ENCODE data around the gene ARSK.

ARSK gene

DNA sequence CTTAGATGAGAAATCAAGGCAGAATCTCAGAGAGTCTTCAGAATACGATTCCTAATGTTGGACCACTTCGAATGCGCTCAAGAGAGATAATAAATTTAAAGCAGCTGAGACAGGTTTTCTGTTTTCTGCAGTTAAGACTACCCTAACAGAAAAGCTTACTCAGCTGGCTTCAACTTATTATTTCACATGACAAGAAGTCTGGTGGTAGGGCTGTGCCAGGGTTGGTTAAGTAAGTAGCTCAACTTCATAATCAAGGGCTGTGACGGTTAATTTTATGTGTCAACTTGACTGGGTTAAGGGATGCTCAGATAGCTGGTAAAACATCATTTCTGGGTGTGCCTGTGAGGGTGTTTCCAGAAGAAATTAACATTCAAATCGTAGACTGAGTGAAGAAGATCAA lies 68.8 kb downstream of the ARSK start:
- Mint-ChIP-seq H3K27me3 (ENCODE audit: low read depth, poor library complexity) (peaks cover 56% of the 10 kb centered on the region), H3K4me1 (peaks cover 13% of the 10 kb centered on the region), H3K9me3 (peaks cover 5% of the 10 kb centered on the region), H3K36me3 (ENCODE audit: low read depth) (no peaks in the 10 kb centered on the region), H3K27ac (no peak overlapping the region), H3K4me3 (no peak overlapping the region)
- DNase-seq = no peak
- TF ChIP-seq, protein P1, sequence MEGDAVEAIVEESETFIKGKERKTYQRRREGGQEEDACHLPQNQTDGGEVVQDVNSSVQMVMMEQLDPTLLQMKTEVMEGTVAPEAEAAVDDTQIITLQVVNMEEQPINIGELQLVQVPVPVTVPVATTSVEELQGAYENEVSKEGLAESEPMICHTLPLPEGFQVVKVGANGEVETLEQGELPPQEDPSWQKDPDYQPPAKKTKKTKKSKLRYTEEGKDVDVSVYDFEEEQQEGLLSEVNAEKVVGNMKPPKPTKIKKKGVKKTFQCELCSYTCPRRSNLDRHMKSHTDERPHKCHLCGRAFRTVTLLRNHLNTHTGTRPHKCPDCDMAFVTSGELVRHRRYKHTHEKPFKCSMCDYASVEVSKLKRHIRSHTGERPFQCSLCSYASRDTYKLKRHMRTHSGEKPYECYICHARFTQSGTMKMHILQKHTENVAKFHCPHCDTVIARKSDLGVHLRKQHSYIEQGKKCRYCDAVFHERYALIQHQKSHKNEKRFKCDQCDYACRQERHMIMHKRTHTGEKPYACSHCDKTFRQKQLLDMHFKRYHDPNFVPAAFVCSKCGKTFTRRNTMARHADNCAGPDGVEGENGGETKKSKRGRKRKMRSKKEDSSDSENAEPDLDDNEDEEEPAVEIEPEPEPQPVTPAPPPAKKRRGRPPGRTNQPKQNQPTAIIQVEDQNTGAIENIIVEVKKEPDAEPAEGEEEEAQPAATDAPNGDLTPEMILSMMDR (IDR thresholded peaks at IDR 0.05) = no peak

DNA sequence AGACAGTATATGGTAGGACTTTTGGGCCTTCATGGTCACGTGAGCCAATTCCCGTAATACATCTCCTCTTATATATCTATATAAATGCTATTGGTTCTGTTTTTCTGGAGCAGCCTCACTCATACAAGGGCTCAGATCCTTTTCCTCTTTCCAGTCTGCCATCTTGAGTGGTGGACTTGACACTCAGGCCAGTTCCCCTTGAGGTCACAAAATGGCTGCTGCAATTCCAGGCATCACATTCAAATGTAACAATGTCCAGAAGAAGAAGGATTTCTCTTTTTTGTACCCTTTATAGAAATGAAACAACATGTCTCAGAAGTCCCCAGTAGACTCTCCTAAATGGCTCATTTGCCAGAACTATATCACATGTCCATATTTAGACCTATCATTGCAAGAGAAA lies 69.5 kb downstream of the ARSK start:
- Mint-ChIP-seq H3K4me3 (no peak overlapping the region), H3K27ac (no peak overlapping the region), H3K4me1 (peaks cover 13% of the 10 kb centered on the region), H3K36me3 (ENCODE audit: low read depth) (no peaks in the 10 kb centered on the region), H3K27me3 (ENCODE audit: low read depth, poor library complexity) (peaks cover 49% of the 10 kb centered on the region), H3K9me3 (peaks cover 7% of the 10 kb centered on the region)
- TF ChIP-seq, protein P1 (IDR thresholded peaks at IDR 0.05) = no peak
- DNase-seq = no peak

DNA sequence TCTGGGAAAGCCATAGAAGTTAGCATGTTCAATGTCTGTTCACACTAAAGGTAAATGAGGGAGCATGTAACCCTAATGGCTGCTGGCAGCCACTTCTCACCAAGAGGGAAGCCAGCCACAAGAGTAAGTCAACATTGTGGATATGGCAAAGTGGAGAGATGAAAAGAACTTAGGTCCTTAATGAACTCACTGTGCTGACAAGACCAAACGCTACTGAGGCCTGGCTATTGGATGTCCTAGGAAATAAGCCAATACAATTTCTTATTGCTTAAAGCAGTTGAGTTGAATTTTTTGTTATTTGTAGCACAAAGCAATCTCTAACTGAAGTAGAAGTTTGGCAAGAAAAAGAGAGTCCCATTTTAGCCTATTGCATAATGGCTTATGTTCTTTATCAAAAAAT lies 71.8 kb downstream of the ARSK start:
- Mint-ChIP-seq H3K4me1 (peaks cover 1% of the 10 kb centered on the region), H3K9me3 (peaks cover 10% of the 10 kb centered on the region), H3K27me3 (ENCODE audit: low read depth, poor library complexity) (peaks cover 32% of the 10 kb centered on the region), H3K27ac (no peak overlapping the region), H3K36me3 (ENCODE audit: low read depth) (no peaks in the 10 kb centered on the region), H3K4me3 (no peak overlapping the region)
- TF ChIP-seq, protein P1 (IDR thresholded peaks at IDR 0.05) = no peak
- DNase-seq = no peak

DNA sequence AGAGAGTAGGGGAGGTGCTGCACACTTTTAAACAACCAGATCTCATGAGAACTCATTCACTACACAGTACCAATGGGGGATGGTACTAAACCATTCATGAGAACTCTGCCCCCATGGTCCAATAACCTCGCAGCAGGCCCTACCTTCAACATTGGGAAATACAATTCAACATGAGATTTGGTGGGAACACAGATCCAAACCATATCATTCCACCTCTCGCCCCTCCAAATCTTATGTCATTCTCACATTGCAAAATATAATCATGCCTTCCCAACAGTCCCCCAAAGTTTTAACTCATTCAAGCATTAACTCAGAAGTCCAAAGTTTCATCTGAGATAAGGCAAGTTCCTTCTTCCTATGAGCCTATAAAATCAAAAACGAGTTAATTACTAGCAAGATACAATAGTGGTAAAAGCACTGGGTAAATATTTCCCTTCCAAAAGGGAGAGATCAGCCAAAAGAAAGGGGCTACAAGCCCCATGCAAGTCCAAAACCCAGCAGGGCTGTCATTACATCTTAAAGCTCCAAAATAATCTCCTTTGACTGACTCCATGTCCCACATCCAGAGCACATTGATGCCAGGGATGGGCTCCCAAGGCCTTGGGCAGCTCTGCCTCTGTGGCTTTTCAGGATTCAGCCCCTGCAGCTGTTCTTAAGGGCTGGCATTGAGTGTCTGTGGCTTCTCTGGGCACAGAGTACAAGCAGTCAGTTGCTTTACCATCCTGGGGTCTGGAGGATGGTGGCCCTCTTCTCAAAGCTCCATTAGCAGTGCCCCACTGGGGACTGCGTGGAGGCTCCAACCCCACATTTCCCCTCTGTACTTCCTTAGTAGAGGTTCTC lies 73.3 kb downstream of the ARSK start:
- Mint-ChIP-seq H3K27ac (no peak overlapping the region), H3K36me3 (ENCODE audit: low read depth) (no peaks in the 10 kb centered on the region), H3K27me3 (ENCODE audit: low read depth, poor library complexity) (peaks cover 17% of the 10 kb centered on the region), H3K4me3 (no peak overlapping the region), H3K9me3 (peaks cover 8% of the 10 kb centered on the region), H3K4me1 (no peaks in the 10 kb centered on the region)
- DNase-seq = no peak
- TF ChIP-seq, protein P1 (IDR thresholded peaks at IDR 0.05) = no peak

DNA sequence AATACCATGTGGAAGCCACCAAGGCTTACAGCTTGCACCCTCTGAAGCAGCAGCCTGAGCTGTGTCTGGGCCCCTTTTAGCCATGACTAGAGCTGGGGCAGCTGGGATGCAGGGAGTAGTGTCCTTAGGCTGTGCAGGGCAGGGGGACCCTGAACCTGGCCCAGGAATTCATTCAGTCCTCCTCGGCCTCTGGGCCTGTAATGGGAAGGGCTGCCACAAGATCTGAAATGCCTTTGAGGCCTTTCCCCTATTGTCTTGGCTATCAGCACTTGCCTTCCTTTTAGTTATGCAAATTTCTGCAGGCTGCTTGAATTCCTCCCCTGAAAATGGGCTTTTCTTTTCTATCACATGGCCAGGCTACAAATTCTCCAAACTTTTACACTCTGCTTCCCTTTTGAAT lies 74.0 kb downstream of the ARSK start:
- no peak overlapping the region for H3K27ac Mint-ChIP-seq
- no peak for DNase-seq
- TF ChIP-seq, protein P1 (IDR thresholded peaks at IDR 0.05) = no peak
- H3K9me3 Mint-ChIP-seq = peaks cover 11% of the 10 kb centered on the region
- H3K4me3 Mint-ChIP-seq = no peak overlapping the region
- H3K4me1 Mint-ChIP-seq = no peaks in the 10 kb centered on the region
- H3K36me3 Mint-ChIP-seq (ENCODE audit: low read depth) = no peaks in the 10 kb centered on the region
- peaks cover 10% of the 10 kb centered on the region for H3K27me3 Mint-ChIP-seq (ENCODE audit: low read depth, poor library complexity)

DNA sequence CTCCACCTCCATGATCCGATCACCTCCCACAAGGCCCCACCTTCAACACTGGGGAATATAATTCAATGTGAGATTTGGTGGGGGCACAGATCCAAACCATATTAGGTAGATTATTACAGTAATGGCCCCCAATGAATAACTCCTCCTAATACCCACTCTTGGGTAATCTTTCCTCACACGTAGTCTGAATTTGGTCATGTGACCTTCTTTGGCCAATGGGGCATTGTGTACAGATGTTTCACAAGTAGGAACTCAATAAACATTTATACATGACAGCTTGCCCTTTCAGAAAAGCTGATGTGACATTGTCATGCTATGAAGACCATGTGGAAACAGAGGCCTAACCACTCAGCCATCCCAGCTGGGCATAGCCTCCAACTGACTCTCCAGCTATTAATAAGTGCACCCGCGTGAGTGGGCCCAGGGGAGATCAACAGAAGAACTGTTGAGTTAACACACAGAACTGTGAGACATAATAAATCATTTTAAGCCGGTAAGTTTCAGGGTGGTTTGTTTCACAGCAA lies 75.6 kb downstream of the ARSK start:
- Mint-ChIP-seq H3K4me1 (no peaks in the 10 kb centered on the region), H3K36me3 (ENCODE audit: low read depth) (no peaks in the 10 kb centered on the region), H3K27me3 (ENCODE audit: low read depth, poor library complexity) (peaks cover 7% of the 10 kb centered on the region), H3K27ac (no peak overlapping the region), H3K4me3 (no peak overlapping the region), H3K9me3 (peaks cover 11% of the 10 kb centered on the region)
- DNase-seq = no peak
- TF ChIP-seq, protein P1 (IDR thresholded peaks at IDR 0.05) = no peak

All from nephron progenitor cell (in vitro differentiated cells).